Skeletal muscle cell (primary cell): Measurements from ENCODE around the gene ATP6V1G3.
"Not testable (repeated sequence)": the region's sequence is repeated elsewhere in the genome, so short reads cannot be mapped to it uniquely, and the experiment has no call there.

ENCODE experiments used
- DNase-seq: peaks from one replicate; pipeline ENCODE4 v3.0.0-alpha.2; 2010; ENCODE audit warnings: low read depth
- H3K4me3 ChIP-seq: 2 replicates; pipeline ENCODE4 v1.5.1; 2011; ENCODE audit warnings: low read depth, mild to moderate bottlenecking, control low read depth, low read length, moderate library complexity

ATP6V1G3 gene

GRCh38 chr1:198544265-198544664 is 3.8 kb upstream of the ATP6V1G3 start:
- DNase-seq: no peak
- no peak overlapping the region for H3K4me3 ChIP-seq

- H3K4me3 ChIP-seq: no peak overlapping the region
- DNase-seq: no peak
These were observed 3.3 kb upstream of the ATP6V1G3 start for GRCh38 chr1:198543670-198544260.

GRCh38 chr1:198542632-198543031 is 2.2 kb upstream of the ATP6V1G3 start:
- no peak overlapping the region for H3K4me3 ChIP-seq
- no peak for DNase-seq

- H3K4me3 ChIP-seq: no peak overlapping the region
- no peak for DNase-seq
These were observed 1.3 kb upstream of the ATP6V1G3 start for GRCh38 chr1:198541737-198542136.

- H3K4me3 ChIP-seq: no peak overlapping the region
- no peak for DNase-seq
These were observed 1.7 kb downstream of the ATP6V1G3 start for GRCh38 chr1:198538579-198539364.

GRCh38 chr1:198535631-198536030 is 4.8 kb downstream of the ATP6V1G3 start:
- no peak overlapping the region for H3K4me3 ChIP-seq

GRCh38 chr1:198534548-198535418 is 5.7 kb downstream of the ATP6V1G3 start:
- H3K4me3 ChIP-seq: no peak overlapping the region
- no peak for DNase-seq

More at GRCh38 chr1:198535631-198536030, 4.8 kb downstream of the ATP6V1G3 start:
- no peak for DNase-seq

- no peak for DNase-seq
- no peak overlapping the region for H3K4me3 ChIP-seq
These were observed 8.6 kb downstream of the ATP6V1G3 start for GRCh38 chr1:198531891-198532290.

GRCh38 chr1:198530953-198531352 is 9.5 kb downstream of the ATP6V1G3 start:
- no peak for DNase-seq
- H3K4me3 ChIP-seq: no peak overlapping the region

GRCh38 chr1:198529414-198529813 is 11.1 kb downstream of the ATP6V1G3 start:
- DNase-seq: peak; percentile 76
- H3K4me3 ChIP-seq: no peak overlapping the region

GRCh38 chr1:198528364-198528763 is 12.1 kb downstream of the ATP6V1G3 start:
- no peak for DNase-seq
- H3K4me3 ChIP-seq: no peak overlapping the region

GRCh38 chr1:198524556-198524955 is 15.9 kb downstream of the ATP6V1G3 start:
- no peak for DNase-seq
- no peak overlapping the region for H3K4me3 ChIP-seq

GRCh38 chr1:198524127-198524526 is 16.4 kb downstream of the ATP6V1G3 start:
- DNase-seq: not testable (repeated sequence)

GRCh38 chr1:198523182-198523950 is 17.1 kb downstream of the ATP6V1G3 start:
- DNase-seq: no peak
- no peak overlapping the region for H3K4me3 ChIP-seq

More at GRCh38 chr1:198524127-198524526, 16.4 kb downstream of the ATP6V1G3 start:
- H3K4me3 ChIP-seq: not testable (repeated sequence)

- no peak overlapping the region for H3K4me3 ChIP-seq
- no peak for DNase-seq
These were observed 19.8 kb downstream of the ATP6V1G3 start for GRCh38 chr1:198520524-198521254.

- H3K4me3 ChIP-seq: no peak overlapping the region
- no peak for DNase-seq
These were observed 20.6 kb downstream of the ATP6V1G3 start for GRCh38 chr1:198519639-198520501.

- H3K4me3 ChIP-seq: no peak overlapping the region
- no peak for DNase-seq
These were observed 22.8 kb downstream of the ATP6V1G3 start for GRCh38 chr1:198517623-198518199.
